Smooth muscle cell (in vitro differentiated cells): ENCODE data around the gene SNAI3. TPM values are rescaled to one million over a fixed set of nuclear protein-coding genes. Genes with fewer than 3 reads are reported as not detected.

Experiments
- DNase-seq: peaks from one replicate; lab custom pipeline; 2025; ENCODE audit not compliant: unreplicated experiment; lab: John Stamatoyannopoulos, UW
- H2AFZ ChIP-seq: fragments of 200-600 bp; sonication (generic); 2 replicates; pipeline ENCODE4 v1.6.0; 2016; ENCODE audit warnings: antibody characterized with exemption, low read depth, mild to moderate bottlenecking
- H3F3A ChIP-seq: fragments of 200-600 bp; sonication (generic); 2 replicates; pipeline ENCODE4 v1.6.0; 2017; ENCODE audit warnings: antibody characterized with exemption, low read depth
- H3K27ac ChIP-seq: fragments of 200-600 bp; sonication (generic); 2 replicates; pipeline ENCODE4 v1.5.1; 2016; ENCODE audit warnings: low read depth, mild to moderate bottlenecking
- H3K27me3 ChIP-seq: fragments of 200-600 bp; sonication (generic); 2 replicates; pipeline ENCODE4 v1.6.1; 2016; ENCODE audit warnings: low read depth, mild to moderate bottlenecking
- H3K36me3 ChIP-seq: fragments of 200-600 bp; sonication (generic); 2 replicates; pipeline ENCODE4 v1.5.1; 2016; ENCODE audit warnings: low read depth
- H3K4me1 ChIP-seq: fragments of 200-600 bp; sonication (generic); 2 replicates; pipeline ENCODE4 v1.5.1; 2016; ENCODE audit warnings: low read depth
- H3K4me2 ChIP-seq: fragments of 200-600 bp; sonication (generic); 2 replicates; pipeline ENCODE4 v1.6.0; 2016; ENCODE audit warnings: mild to moderate bottlenecking
- H3K4me3 ChIP-seq: fragments of 200-600 bp; sonication (generic); 2 replicates; pipeline ENCODE4 v1.5.1; 2016; ENCODE audit warnings: mild to moderate bottlenecking
- H3K79me2 ChIP-seq: fragments of 200-600 bp; sonication (generic); 2 replicates; pipeline ENCODE4 v1.6.0; 2016; ENCODE audit warnings: low read depth, mild to moderate bottlenecking
- H3K9ac ChIP-seq: fragments of 200-600 bp; sonication (generic); 2 replicates; pipeline ENCODE4 v1.6.0; 2016; ENCODE audit warnings: low read depth
- H3K9me3 ChIP-seq: fragments of 200-600 bp; sonication (generic); replicated peaks from 2 replicates; pipeline ENCODE4 v1.5.1; 2016; ENCODE audit warnings: low read depth
- H4K20me1 ChIP-seq: fragments of 200-600 bp; sonication (generic); 2 replicates; pipeline ENCODE4 v1.6.0; 2016; ENCODE audit warnings: low read depth
- CTCF ChIP-seq: fragments of 200-600 bp; sonication (generic); IDR thresholded peaks from 2 replicates; pipeline ENCODE4 v1.5.1; 2017; ENCODE audit warnings: borderline replicate concordance, mild to moderate bottlenecking, antibody characterized with exemption; ENCODE audit not compliant: insufficient read depth, poor library complexity, severe bottlenecking
- WGBS: methylation state at CpG from one replicate; pipeline ENCODE4 v1.1.7; 2016; ENCODE audit warnings: low lambda C conversion rate; 5-methylcytosine and 5-hydroxymethylcytosine counted together
- polyA plus RNA-seq: library from polyadenylated mRNA; unstranded; fragments of >200 nt; fragmentation: Nextera tagmentation; extraction: Ambion mirVana; gene quantifications from 2 replicates; pipeline ENCODE4 v1.2.1, GENCODE V29; 2016
- total RNA-seq: library from RNA; depleted of rRNA; stranded (reverse); fragments of >200 nt; gene quantifications from 2 replicates; pipeline ENCODE4 v1.2.3, GENCODE V29; 2014

SNAI3 gene
- total and polyA plus RNA-seq, 2 experiments from 2014 or later = 0.22 to 1.4 TPM

- 91% methylated on average over 20 of the region's 20 CpGs for WGBS
- no peaks in the 10 kb centered on the region for H3K9me3 ChIP-seq
- no peaks in the 10 kb centered on the region for H3K36me3 ChIP-seq
- H3K27me3 ChIP-seq = no peaks in the 10 kb centered on the region
- no peak overlapping the region for H3K27ac ChIP-seq
- no peaks in the 10 kb centered on the region for H3K79me2 ChIP-seq
- no peak for DNase-seq
- H3K9ac ChIP-seq = no peak overlapping the region
- H3K4me2 ChIP-seq = no peak overlapping the region
- TF ChIP-seq CTCF = no peak
- no peaks in the 10 kb centered on the region for H3F3A ChIP-seq
- no peak overlapping the region for H2AFZ ChIP-seq
- H4K20me1 ChIP-seq = peaks cover 11% of the 10 kb centered on the region
- H3K4me3 ChIP-seq = no peak overlapping the region
- no peaks in the 10 kb centered on the region for H3K4me1 ChIP-seq
Observed at GRCh38 chr16:88727871-88728270, 41.6 kb upstream of the SNAI3 start.

GRCh38 chr16:88726981-88727380, 40.7 kb upstream of the SNAI3 start:
- H3K4me1 ChIP-seq = no peaks in the 10 kb centered on the region
- H3K4me2 ChIP-seq = no peak overlapping the region
- H3K9ac ChIP-seq = no peak overlapping the region
- H3F3A ChIP-seq = no peaks in the 10 kb centered on the region
- H3K27ac ChIP-seq = no peak overlapping the region
- H4K20me1 ChIP-seq = peaks cover 6% of the 10 kb centered on the region
- no peaks in the 10 kb centered on the region for H3K79me2 ChIP-seq
- DNase-seq = no peak
- H3K9me3 ChIP-seq = no peaks in the 10 kb centered on the region
- no peaks in the 10 kb centered on the region for H3K27me3 ChIP-seq
- WGBS = 98% methylated on average over 28 of the region's 28 CpGs
- no peak overlapping the region for H2AFZ ChIP-seq
- no peaks in the 10 kb centered on the region for H3K36me3 ChIP-seq
- no peak overlapping the region for H3K4me3 ChIP-seq
- no peak for TF ChIP-seq CTCF

GRCh38 chr16:88726408-88726749, 40.1 kb upstream of the SNAI3 start:
- Histone ChIP-seq H3K9ac (no peak overlapping the region), H3K4me2 (no peak overlapping the region), H3K79me2 (no peaks in the 10 kb centered on the region), H3K36me3 (no peaks in the 10 kb centered on the region), H3K9me3 (no peaks in the 10 kb centered on the region), H3K4me1 (no peaks in the 10 kb centered on the region), H3K27me3 (no peaks in the 10 kb centered on the region), H4K20me1 (peaks cover 3% of the 10 kb centered on the region), H2AFZ (no peak overlapping the region), H3K27ac (no peak overlapping the region), H3F3A (no peaks in the 10 kb centered on the region), H3K4me3 (no peak overlapping the region)
- no peak for DNase-seq
- TF ChIP-seq CTCF = no peak
- WGBS = 93% methylated on average over 17 of the region's 17 CpGs

- no peak overlapping the region for H3K4me2 ChIP-seq
Observed at GRCh38 chr16:88725609-88726407, 39.5 kb upstream of the SNAI3 start.

More at GRCh38 chr16:88725609-88726407, 39.5 kb upstream of the SNAI3 start:
- no peaks in the 10 kb centered on the region for H4K20me1 ChIP-seq
- H3K4me1 ChIP-seq = no peaks in the 10 kb centered on the region
- H3F3A ChIP-seq = no peaks in the 10 kb centered on the region
- H2AFZ ChIP-seq = no peak overlapping the region
- H3K27ac ChIP-seq = no peak overlapping the region
- H3K36me3 ChIP-seq = no peaks in the 10 kb centered on the region
- no peak for DNase-seq
- TF ChIP-seq CTCF = no peak
- no peaks in the 10 kb centered on the region for H3K9me3 ChIP-seq
- WGBS = 93% methylated on average over 32 of the region's 32 CpGs
- H3K4me3 ChIP-seq = no peak overlapping the region
- no peaks in the 10 kb centered on the region for H3K27me3 ChIP-seq
- H3K9ac ChIP-seq = no peak overlapping the region
- H3K79me2 ChIP-seq = no peaks in the 10 kb centered on the region
